ENCODE data around the gene MAGIX.

MAGIX gene

GRCh38 chrX:49161632-49162031 is 926 bp upstream of the MAGIX start:
- Histone ChIP-seq H3K79me2 (ENCODE audit: insufficient read depth, low read length) (no peaks in the 10 kb centered on the region), H2AFZ (ENCODE audit: low read length) (no peak overlapping the region), H3K9ac (ENCODE audit: low read length) (no peak overlapping the region), H3K36me3 (ENCODE audit: insufficient read depth, low read length) (no peaks in the 10 kb centered on the region), H3K9me3 (ENCODE audit: low read length) (no peaks in the 10 kb centered on the region), H3K4me1 (ENCODE audit: insufficient read depth, low read length, severe bottlenecking) (peaks cover 12% of the 10 kb centered on the region), H3K4me2 (ENCODE audit: low read length) (no peak overlapping the region), H3K4me3 (ENCODE audit: low read depth, low read length, poor library complexity, severe bottlenecking) (no peak overlapping the region), H3K9me2 (ENCODE audit: low read depth, low read length) (no peaks in the 10 kb centered on the region), H3K27me3 (ENCODE audit: insufficient read depth, low read length) (no peaks in the 10 kb centered on the region), H3F3A (ENCODE audit: insufficient read depth, low read length) (no peaks in the 10 kb centered on the region), H3K27ac (ENCODE audit: low read depth, low read length, poor library complexity, severe bottlenecking) (no peak overlapping the region), H4K20me1 (ENCODE audit: insufficient read depth, low read length) (no peaks in the 10 kb centered on the region)
- TF ChIP-seq, protein P1, sequence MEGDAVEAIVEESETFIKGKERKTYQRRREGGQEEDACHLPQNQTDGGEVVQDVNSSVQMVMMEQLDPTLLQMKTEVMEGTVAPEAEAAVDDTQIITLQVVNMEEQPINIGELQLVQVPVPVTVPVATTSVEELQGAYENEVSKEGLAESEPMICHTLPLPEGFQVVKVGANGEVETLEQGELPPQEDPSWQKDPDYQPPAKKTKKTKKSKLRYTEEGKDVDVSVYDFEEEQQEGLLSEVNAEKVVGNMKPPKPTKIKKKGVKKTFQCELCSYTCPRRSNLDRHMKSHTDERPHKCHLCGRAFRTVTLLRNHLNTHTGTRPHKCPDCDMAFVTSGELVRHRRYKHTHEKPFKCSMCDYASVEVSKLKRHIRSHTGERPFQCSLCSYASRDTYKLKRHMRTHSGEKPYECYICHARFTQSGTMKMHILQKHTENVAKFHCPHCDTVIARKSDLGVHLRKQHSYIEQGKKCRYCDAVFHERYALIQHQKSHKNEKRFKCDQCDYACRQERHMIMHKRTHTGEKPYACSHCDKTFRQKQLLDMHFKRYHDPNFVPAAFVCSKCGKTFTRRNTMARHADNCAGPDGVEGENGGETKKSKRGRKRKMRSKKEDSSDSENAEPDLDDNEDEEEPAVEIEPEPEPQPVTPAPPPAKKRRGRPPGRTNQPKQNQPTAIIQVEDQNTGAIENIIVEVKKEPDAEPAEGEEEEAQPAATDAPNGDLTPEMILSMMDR (IDR thresholded peaks at IDR 0.05; ENCODE audit: low read length), result no peak
- no peak for TF ChIP-seq EZH2 (IDR thresholded peaks at IDR 0.05; ENCODE audit: borderline replicate concordance, low read length)

DNA sequence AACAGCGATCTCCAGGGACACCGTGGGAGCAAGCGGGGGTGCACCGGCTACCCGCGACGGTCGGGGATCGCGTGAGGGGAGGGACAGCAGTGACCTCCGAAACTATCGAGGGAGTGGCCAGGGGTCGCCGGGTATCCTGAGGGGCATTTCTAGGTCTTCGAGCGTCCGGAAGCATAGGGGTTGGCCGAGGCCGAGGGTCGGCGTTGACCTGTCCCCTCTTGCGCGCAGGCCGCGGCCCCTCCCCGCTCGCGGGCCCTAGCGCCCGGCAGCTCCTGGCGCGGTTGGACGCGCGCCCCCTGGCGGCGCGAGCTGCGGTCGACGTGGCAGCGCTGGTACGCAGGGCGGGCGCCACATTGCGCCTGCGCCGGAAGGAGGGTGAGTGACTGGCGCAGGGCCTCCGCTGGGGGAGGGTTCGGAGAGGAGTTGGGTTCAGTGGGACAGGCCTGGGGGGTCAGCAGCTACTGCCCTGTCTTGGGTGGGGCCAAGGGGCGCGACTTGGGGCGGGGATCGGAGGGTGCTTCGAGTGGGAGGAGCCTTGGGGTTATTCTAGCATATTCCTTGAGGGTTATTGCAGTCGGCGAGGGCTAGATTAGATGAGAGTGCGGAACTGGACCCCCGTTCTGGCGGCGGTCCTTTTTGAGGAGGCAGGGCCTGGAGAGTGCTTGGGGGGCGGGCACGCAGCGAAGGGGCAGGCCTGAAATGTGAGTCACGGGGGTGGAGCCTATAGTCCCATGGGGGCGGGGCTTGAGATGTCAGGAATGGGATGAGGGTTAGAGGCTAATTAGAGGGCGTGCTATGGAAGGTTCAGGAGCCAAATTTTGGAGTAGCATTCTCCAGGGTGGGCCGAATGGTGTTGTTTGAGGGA is 1.2 kb downstream of the MAGIX start:
- Histone ChIP-seq H3K36me3 (ENCODE audit: insufficient read depth, low read length) (no peaks in the 10 kb centered on the region), H3K27ac (ENCODE audit: low read depth, low read length, poor library complexity, severe bottlenecking) (peak overlapping the region; percentile 74), H3K9me3 (ENCODE audit: low read length) (no peaks in the 10 kb centered on the region), H3K9ac (ENCODE audit: low read length) (peak overlapping the region; percentile 70), H4K20me1 (ENCODE audit: insufficient read depth, low read length) (no peaks in the 10 kb centered on the region), H3K4me3 (ENCODE audit: low read depth, low read length, poor library complexity, severe bottlenecking) (peak overlapping the region; percentile 59), H2AFZ (ENCODE audit: low read length) (0 out of 2 replicates have a peak overlapping the region, but pooled peaks have one; percentile 42), H3K4me1 (ENCODE audit: insufficient read depth, low read length, severe bottlenecking) (peaks cover 31% of the 10 kb centered on the region), H3K9me2 (ENCODE audit: low read depth, low read length) (no peaks in the 10 kb centered on the region), H3K27me3 (ENCODE audit: insufficient read depth, low read length) (no peaks in the 10 kb centered on the region), H3K4me2 (ENCODE audit: low read length) (peak overlapping the region; percentile 73), H3F3A (ENCODE audit: insufficient read depth, low read length) (no peaks in the 10 kb centered on the region), H3K79me2 (ENCODE audit: insufficient read depth, low read length) (no peaks in the 10 kb centered on the region)
- TF ChIP-seq EZH2 (IDR thresholded peaks at IDR 0.05; ENCODE audit: borderline replicate concordance, low read length), result no peak
- TF ChIP-seq, protein P1 (IDR thresholded peaks at IDR 0.05; ENCODE audit: low read length), result peak; percentile 52

DNA sequence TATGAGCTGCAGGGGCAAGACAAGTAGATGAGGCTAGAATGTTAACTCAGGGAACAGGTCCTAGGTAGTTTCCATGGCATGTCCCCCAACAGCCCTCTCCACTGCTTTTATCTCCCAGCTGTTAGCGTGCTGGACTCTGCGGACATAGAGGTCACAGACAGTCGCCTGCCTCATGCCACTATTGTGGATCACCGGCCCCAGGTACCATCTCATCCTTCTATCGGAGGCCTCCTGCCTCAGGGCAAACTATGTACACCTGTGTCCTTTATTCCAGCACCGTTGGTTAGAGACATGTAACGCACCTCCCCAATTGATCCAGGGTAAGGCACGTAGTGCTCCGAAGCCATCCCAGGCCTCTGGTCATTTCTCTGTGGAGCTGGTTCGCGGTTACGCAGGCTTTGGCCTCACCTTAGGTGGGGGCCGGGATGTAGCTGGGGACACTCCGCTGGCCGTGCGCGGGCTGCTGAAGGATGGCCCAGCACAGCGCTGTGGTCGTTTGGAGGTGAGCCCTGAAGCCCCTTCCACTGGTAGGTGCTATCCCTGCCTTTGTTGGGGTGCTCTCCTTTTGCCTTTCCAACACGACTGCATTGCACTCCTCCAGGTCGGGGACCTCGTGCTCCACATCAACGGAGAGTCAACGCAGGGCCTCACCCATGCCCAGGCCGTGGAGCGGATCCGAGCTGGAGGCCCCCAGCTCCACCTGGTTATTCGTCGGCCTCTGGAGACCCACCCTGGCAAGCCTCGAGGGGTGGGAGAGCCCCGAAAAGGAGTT is 2.2 kb downstream of the MAGIX start:
- Histone ChIP-seq H3K27me3 (ENCODE audit: insufficient read depth, low read length) (no peaks in the 10 kb centered on the region), H3K9me2 (ENCODE audit: low read depth, low read length) (no peaks in the 10 kb centered on the region), H3K4me1 (ENCODE audit: insufficient read depth, low read length, severe bottlenecking) (peaks cover 31% of the 10 kb centered on the region), H3K79me2 (ENCODE audit: insufficient read depth, low read length) (no peaks in the 10 kb centered on the region), H3K4me3 (ENCODE audit: low read depth, low read length, poor library complexity, severe bottlenecking) (no peak overlapping the region), H3F3A (ENCODE audit: insufficient read depth, low read length) (no peaks in the 10 kb centered on the region), H3K36me3 (ENCODE audit: insufficient read depth, low read length) (no peaks in the 10 kb centered on the region), H3K4me2 (ENCODE audit: low read length) (peak overlapping the region; percentile 73; the same call in 1 of the 2 replicates), H3K9ac (ENCODE audit: low read length) (no peak overlapping the region), H4K20me1 (ENCODE audit: insufficient read depth, low read length) (no peaks in the 10 kb centered on the region), H3K9me3 (ENCODE audit: low read length) (no peaks in the 10 kb centered on the region), H3K27ac (ENCODE audit: low read depth, low read length, poor library complexity, severe bottlenecking) (peak overlapping the region; percentile 74), H2AFZ (ENCODE audit: low read length) (no peak overlapping the region)
- TF ChIP-seq EZH2 (IDR thresholded peaks at IDR 0.05; ENCODE audit: borderline replicate concordance, low read length), result no peak
- TF ChIP-seq, protein P1 (IDR thresholded peaks at IDR 0.05; ENCODE audit: low read length), result no peak

Measured in OCI-LY1 (cell line).